ENCODE data around the gene TMEM45A.

GRCh38 chr3:100586832-100587231 lies 94.4 kb downstream of the TMEM45A start:
- TF ChIP-seq CTCF (IDR thresholded peaks at IDR 0.05; ENCODE audit: insufficient read depth, low read length, poor library complexity, severe bottlenecking) (no peak), EZH2phosphoT487 (conservative IDR thresholded peaks at IDR 0.05; ENCODE audit: low read length) (no peak)

All from SU-DHL-6 (cell line).